ENCODE measurements around the gene NRCAM.

The NRCAM gene

GRCh38 chr7:108127461-108127860, 328.8 kb downstream of the NRCAM start:
- Histone ChIP-seq H3K9me3 (ENCODE audit: severe bottlenecking) (peaks cover 2% of the 10 kb centered on the region), H3K36me3 (ENCODE audit: low read depth) (no peaks in the 10 kb centered on the region; the same call in 1 of the 2 replicates), H3K27me3 (ENCODE audit: insufficient read depth, poor library complexity, severe bottlenecking) (no peaks in the 10 kb centered on the region), H3K4me3 (ENCODE audit: severe bottlenecking) (no peak overlapping the region), H3K27ac (ENCODE audit: poor library complexity, severe bottlenecking) (no peak overlapping the region), H3K4me1 (ENCODE audit: insufficient read depth, poor library complexity, severe bottlenecking) (peaks cover 13% of the 10 kb centered on the region)
- ATAC-seq (ENCODE audit: low read depth) (no peak), DNase-seq (ENCODE audit: low spot score) (no peak)
- TF ChIP-seq, protein P1, sequence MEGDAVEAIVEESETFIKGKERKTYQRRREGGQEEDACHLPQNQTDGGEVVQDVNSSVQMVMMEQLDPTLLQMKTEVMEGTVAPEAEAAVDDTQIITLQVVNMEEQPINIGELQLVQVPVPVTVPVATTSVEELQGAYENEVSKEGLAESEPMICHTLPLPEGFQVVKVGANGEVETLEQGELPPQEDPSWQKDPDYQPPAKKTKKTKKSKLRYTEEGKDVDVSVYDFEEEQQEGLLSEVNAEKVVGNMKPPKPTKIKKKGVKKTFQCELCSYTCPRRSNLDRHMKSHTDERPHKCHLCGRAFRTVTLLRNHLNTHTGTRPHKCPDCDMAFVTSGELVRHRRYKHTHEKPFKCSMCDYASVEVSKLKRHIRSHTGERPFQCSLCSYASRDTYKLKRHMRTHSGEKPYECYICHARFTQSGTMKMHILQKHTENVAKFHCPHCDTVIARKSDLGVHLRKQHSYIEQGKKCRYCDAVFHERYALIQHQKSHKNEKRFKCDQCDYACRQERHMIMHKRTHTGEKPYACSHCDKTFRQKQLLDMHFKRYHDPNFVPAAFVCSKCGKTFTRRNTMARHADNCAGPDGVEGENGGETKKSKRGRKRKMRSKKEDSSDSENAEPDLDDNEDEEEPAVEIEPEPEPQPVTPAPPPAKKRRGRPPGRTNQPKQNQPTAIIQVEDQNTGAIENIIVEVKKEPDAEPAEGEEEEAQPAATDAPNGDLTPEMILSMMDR (IDR thresholded peaks at IDR 0.05; ENCODE audit: poor library complexity, severe bottlenecking) = no peak

GRCh38 chr7:108124820-108125219, 331.4 kb downstream of the NRCAM start:
- Histone ChIP-seq H3K4me3 (ENCODE audit: severe bottlenecking) (no peak overlapping the region), H3K9me3 (ENCODE audit: severe bottlenecking) (peaks cover 2% of the 10 kb centered on the region), H3K4me1 (ENCODE audit: insufficient read depth, poor library complexity, severe bottlenecking) (no peaks in the 10 kb centered on the region), H3K27me3 (ENCODE audit: insufficient read depth, poor library complexity, severe bottlenecking) (no peaks in the 10 kb centered on the region), H3K36me3 (ENCODE audit: low read depth) (no peaks in the 10 kb centered on the region; the same call in 1 of the 2 replicates), H3K27ac (ENCODE audit: poor library complexity, severe bottlenecking) (no peak overlapping the region)
- no peak for ATAC-seq (ENCODE audit: low read depth)
- DNase-seq (ENCODE audit: low spot score) = no peak
- TF ChIP-seq, protein P1 (IDR thresholded peaks at IDR 0.05; ENCODE audit: poor library complexity, severe bottlenecking) = no peak

GRCh38 chr7:108122181-108122580, 334.1 kb downstream of the NRCAM start:
- TF ChIP-seq, protein P1 (IDR thresholded peaks at IDR 0.05; ENCODE audit: poor library complexity, severe bottlenecking) = no peak
- no peaks in the 10 kb centered on the region for H3K27me3 ChIP-seq (ENCODE audit: insufficient read depth, poor library complexity, severe bottlenecking)
- no peaks in the 10 kb centered on the region for H3K4me1 ChIP-seq (ENCODE audit: insufficient read depth, poor library complexity, severe bottlenecking)
- H3K9me3 ChIP-seq (ENCODE audit: severe bottlenecking) = peaks cover 2% of the 10 kb centered on the region
- no peak overlapping the region for H3K4me3 ChIP-seq (ENCODE audit: severe bottlenecking)
- DNase-seq (ENCODE audit: low spot score) (no peak), ATAC-seq (ENCODE audit: low read depth) (no peak)
- H3K36me3 ChIP-seq (ENCODE audit: low read depth) = no peaks in the 10 kb centered on the region; the same call in 1 of the 2 replicates
- H3K27ac ChIP-seq (ENCODE audit: poor library complexity, severe bottlenecking) = no peak overlapping the region

DNA sequence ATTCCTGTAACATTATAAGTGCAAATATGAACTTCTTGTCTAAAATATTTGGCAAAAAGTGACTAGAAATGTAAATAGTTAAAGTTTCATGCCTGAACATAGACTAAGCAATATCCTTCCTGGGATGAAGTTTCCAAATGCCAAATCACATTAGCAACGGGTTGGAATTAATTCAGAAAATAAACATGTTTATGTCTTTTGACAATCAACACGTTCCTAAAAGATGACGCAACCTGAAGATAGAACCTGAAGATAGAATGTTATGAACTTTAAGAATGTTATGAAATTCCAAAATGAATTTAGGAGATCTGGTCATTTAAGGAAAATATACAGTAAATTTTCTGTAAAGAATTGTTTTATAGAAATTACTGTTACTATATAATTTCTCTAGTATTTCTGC, 335.3 kb downstream of the NRCAM start:
- Histone ChIP-seq H3K27ac (ENCODE audit: poor library complexity, severe bottlenecking) (no peak overlapping the region), H3K27me3 (ENCODE audit: insufficient read depth, poor library complexity, severe bottlenecking) (no peaks in the 10 kb centered on the region), H3K4me3 (ENCODE audit: severe bottlenecking) (no peak overlapping the region), H3K36me3 (ENCODE audit: low read depth) (no peaks in the 10 kb centered on the region; the same call in 1 of the 2 replicates), H3K9me3 (ENCODE audit: severe bottlenecking) (peaks cover 2% of the 10 kb centered on the region), H3K4me1 (ENCODE audit: insufficient read depth, poor library complexity, severe bottlenecking) (no peaks in the 10 kb centered on the region)
- ATAC-seq (ENCODE audit: low read depth) (no peak), DNase-seq (ENCODE audit: low spot score) (no peak)
- TF ChIP-seq, protein P1 (IDR thresholded peaks at IDR 0.05; ENCODE audit: poor library complexity, severe bottlenecking) = no peak

DNA sequence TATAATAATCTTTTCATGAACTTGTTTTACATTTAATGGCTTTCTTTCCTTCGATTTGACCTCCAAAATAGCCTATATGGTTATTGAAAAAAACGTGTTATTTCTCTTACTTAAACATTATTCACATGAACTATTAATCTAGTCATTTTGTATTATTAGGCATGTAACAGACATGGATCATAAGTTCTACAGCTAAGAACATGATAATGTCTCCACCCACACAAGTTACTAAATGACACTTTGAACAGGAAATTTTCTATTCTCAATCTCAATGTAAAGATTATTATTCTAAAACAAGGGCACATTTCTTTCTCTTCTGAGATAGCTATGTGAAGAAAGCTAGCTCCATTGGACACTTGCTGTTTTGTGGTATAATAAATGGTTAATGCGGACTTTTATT, 336.0 kb downstream of the NRCAM start:
- no peak for ATAC-seq (ENCODE audit: low read depth)
- H3K4me3 ChIP-seq (ENCODE audit: severe bottlenecking) = no peak overlapping the region

More for the DNA sequence above, 336.0 kb downstream of the NRCAM start:
- Histone ChIP-seq H3K27ac (ENCODE audit: poor library complexity, severe bottlenecking) (no peak overlapping the region), H3K27me3 (ENCODE audit: insufficient read depth, poor library complexity, severe bottlenecking) (no peaks in the 10 kb centered on the region), H3K36me3 (ENCODE audit: low read depth) (no peaks in the 10 kb centered on the region; the same call in 1 of the 2 replicates), H3K9me3 (ENCODE audit: severe bottlenecking) (peaks cover 2% of the 10 kb centered on the region), H3K4me1 (ENCODE audit: insufficient read depth, poor library complexity, severe bottlenecking) (no peaks in the 10 kb centered on the region)
- TF ChIP-seq, protein P1 (IDR thresholded peaks at IDR 0.05; ENCODE audit: poor library complexity, severe bottlenecking) = no peak
- no peak for DNase-seq (ENCODE audit: low spot score)

Data from RWPE2 (cell line).